Left ventricle myocardium inferior (tissue), 1 donor: ENCODE measurements around the gene TPO. TPM values are rescaled to one million over a fixed set of nuclear protein-coding genes. Genes with fewer than 3 reads are reported as not detected.
A peak's percentile ranks its signal among the peaks of the same experiment; 100 is the strongest.
"Not testable (repeated sequence)": the region's sequence is repeated elsewhere in the genome, so short reads cannot be mapped to it uniquely, and the experiment has no call there.

Experiments
- DNase-seq: peaks from one replicate; pipeline ENCODE4 v3.0.0-alpha.2; 2020
- H3K27ac ChIP-seq: fragments of 200-600 bp; replicated peaks from 2 replicates; pipeline ENCODE4 v1.8.0; 2021
- H3K27me3 ChIP-seq: fragments of 200-600 bp; 2 replicates; pipeline ENCODE4 v1.8.0; 2021; ENCODE audit warnings: low read depth
- H3K36me3 ChIP-seq: fragments of 200-600 bp; 2 replicates; pipeline ENCODE4 v1.8.0; 2021
- H3K4me1 ChIP-seq: fragments of 200-600 bp; 2 replicates; pipeline ENCODE4 v1.8.0; 2021
- H3K4me3 ChIP-seq: fragments of 200-600 bp; 2 replicates; pipeline ENCODE4 v1.8.0; 2021; ENCODE audit warnings: mild to moderate bottlenecking, moderate library complexity
- H3K9me3 ChIP-seq: fragments of 200-600 bp; replicated peaks from 2 replicates; pipeline ENCODE4 v1.8.0; 2021
- CTCF ChIP-seq: fragments of 200-600 bp; IDR thresholded peaks from 2 replicates; pipeline ENCODE4 v1.8.0; 2021; ENCODE audit warnings: antibody characterized with exemption, mild to moderate bottlenecking, borderline replicate concordance
- intact Hi-C: fragments of 100-400 bp; cut with micrococcal nuclease; formaldehyde crosslinking; loops from one replicate; pipeline ENCODE4 v1.11.0; 2022
- total RNA-seq: library from RNA; stranded (reverse); fragmentation: NEBNext Ultra II Directional; extraction: Animal tissue kit (Norgen Biotek cat#: 25700); gene quantifications from one replicate; pipeline ENCODE4 v1.2.1, GENCODE V29; 2021
- donor health status: DM: no; HTN: yes; CAD: no; lungs with severe emphysema.

The TPO gene
- total RNA-seq, 1 donor from 2014 or later, result 7.1 TPM

GRCh38 chr2:1378456-1379150, 34.7 kb upstream of the TPO start:
- DNase-seq, result no peak
- Histone ChIP-seq H3K9me3 (peaks cover 2% of the 10 kb centered on the region), H3K27ac (no peak overlapping the region), H3K4me1 (no peaks in the 10 kb centered on the region), H3K27me3 (no peaks in the 10 kb centered on the region), H3K36me3 (no peaks in the 10 kb centered on the region), H3K4me3 (no peak overlapping the region)
- TF ChIP-seq CTCF, result no peak
- intact Hi-C loops, result no loop called here

DNA sequence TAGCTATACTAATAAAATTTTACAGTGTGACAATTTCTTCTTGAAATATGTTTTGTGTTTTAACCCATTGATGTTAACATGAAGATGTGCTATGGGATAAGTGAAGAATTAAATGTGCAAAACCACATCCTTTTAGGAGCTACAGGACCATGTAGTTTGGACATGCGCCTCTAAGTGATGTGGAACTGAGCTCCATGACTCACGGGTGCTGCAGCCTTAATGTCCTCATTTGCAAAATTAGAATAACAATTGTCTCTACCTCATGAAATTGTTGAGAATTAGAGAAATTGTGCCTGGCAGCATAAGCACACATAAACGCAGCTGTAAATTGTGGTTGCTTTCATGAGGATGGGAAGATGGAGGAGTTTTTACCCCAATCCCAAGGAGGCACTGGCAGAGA, 31.6 kb upstream of the TPO start:
- intact Hi-C loops, result no loop called here
- peaks cover 11% of the 10 kb centered on the region for H3K9me3 ChIP-seq
- H3K4me3 ChIP-seq, result no peak overlapping the region
- no peaks in the 10 kb centered on the region for H3K4me1 ChIP-seq
- no peak for TF ChIP-seq CTCF
- H3K36me3 ChIP-seq, result no peaks in the 10 kb centered on the region
- no peak for DNase-seq
- no peak overlapping the region for H3K27ac ChIP-seq
- H3K27me3 ChIP-seq, result no peaks in the 10 kb centered on the region

DNA sequence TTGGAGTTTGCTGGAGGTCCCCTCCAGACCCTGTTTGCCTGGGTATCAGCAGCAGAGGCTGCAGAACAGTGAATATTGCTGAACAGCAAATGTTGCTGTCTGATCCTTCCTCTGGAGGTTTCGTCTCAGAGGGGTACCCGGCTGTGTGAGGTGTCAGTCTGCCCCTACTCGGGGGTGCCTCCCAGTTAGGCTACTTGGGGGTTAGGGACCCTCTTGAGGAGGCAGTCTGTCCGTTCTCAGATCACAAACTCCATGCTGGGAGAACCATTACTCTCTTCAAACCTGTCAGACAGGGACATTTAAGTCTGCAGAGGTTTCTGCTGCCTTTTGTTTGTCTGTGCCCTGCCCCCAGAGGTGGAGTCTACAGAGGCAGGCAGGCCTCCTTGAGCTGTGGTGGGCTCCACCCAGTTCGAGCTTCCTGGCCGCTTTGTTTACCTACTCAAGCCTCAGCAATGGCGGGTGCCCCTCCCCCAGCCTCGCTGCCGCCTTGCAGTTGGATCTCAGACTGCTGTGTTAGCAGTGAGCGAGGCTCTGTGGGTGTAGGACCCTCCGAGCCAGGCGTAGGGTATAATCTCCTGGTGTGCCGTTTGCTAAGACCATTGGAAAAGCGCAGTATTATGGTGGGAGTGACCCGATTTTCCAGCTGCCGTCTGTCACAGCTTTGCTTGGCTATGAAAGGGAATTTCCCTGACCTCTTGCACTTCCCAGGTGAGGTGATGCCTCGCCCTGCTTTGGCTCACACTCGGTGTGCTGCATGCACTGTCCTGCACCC, 25.1 kb upstream of the TPO start:
- H3K36me3 ChIP-seq, H3K4me1 ChIP-seq, H3K27me3 ChIP-seq, intact Hi-C loops, DNase-seq: not testable (repeated sequence)
- peaks cover 11% of the 10 kb centered on the region for H3K9me3 ChIP-seq
- peak overlapping the region; percentile 66 for H3K27ac ChIP-seq
- peak overlapping the region; percentile 32 for H3K4me3 ChIP-seq

DNA sequence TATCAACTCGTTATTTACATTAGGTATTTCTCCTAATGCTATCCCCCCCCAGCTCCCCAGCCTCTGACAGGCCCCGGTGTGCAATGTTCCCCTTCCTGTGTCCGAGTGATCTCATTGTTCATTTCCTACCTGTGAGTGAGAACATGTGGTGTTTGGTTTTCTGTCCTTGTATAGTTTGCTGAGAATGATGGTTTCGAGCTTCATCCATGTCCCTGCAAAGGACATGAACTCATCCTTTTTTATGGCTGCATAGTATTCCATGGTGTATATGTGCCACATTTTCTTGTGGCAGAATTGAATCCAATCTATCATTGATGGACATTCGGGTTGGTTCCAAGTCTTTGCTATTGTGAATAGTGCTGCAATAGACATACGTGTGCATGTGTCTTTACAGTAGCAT, 23.1 kb upstream of the TPO start:
- H3K4me3 ChIP-seq, H3K9me3 ChIP-seq, H3K36me3 ChIP-seq, H3K4me1 ChIP-seq, H3K27ac ChIP-seq, intact Hi-C loops, DNase-seq, H3K27me3 ChIP-seq: not testable (repeated sequence)

- Histone ChIP-seq H3K36me3 (no peaks in the 10 kb centered on the region), H3K9me3 (no peaks in the 10 kb centered on the region), H3K27ac (no peak overlapping the region), H3K27me3 (peaks cover under 1% of the 10 kb centered on the region), H3K4me1 (peaks cover 6% of the 10 kb centered on the region), H3K4me3 (no peak overlapping the region)
- intact Hi-C loops, result no loop called here
- DNase-seq, result no peak
- TF ChIP-seq CTCF, result no peak
These were observed 19.9 kb upstream of the TPO start for GRCh38 chr2:1393321-1393720.

DNA sequence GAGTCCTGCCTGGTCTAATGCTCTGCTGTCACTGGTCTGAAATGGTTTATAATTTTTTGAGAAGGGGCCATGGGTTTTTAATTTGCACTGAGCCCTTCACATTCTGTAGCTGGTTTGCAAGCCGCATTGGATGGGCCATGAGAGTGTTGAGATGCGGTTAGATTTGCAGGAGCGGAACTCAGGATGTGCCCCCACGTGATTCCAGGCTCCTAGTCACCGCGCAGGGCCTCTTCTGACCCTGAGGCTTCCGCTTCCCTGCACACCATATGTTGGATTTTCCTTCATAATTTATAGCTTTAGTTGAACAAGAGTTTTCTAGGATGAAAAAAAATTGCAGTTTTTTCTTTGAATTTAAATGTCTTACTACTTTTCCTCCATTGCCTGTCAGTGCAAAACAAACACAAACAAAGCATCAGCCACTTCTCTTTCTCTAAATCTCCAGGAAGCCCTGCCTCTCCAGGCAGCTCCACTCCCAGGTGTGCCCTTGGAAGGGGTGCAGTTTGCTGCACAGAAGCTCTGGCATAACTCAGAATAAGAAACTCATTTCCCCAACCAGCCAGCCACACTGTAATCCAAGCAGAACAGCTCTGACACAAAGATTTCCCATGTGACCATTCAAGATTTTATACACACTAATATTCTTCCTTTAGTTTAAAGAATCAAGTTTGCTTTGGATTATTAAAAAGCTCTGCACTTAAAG, 18.4 kb upstream of the TPO start:
- Histone ChIP-seq H3K9me3 (no peaks in the 10 kb centered on the region), H3K27me3 (peaks cover 5% of the 10 kb centered on the region), H3K27ac (no peak overlapping the region), H3K36me3 (no peaks in the 10 kb centered on the region), H3K4me1 (no peaks in the 10 kb centered on the region), H3K4me3 (no peak overlapping the region)
- TF ChIP-seq CTCF, result no peak
- intact Hi-C loops, result no loop called here
- no peak for DNase-seq
